Measurements from ENCODE around the gene CLK1.
A peak's percentile ranks its signal among the peaks of the same experiment; 100 is the strongest.

The CLK1 gene

DNA sequence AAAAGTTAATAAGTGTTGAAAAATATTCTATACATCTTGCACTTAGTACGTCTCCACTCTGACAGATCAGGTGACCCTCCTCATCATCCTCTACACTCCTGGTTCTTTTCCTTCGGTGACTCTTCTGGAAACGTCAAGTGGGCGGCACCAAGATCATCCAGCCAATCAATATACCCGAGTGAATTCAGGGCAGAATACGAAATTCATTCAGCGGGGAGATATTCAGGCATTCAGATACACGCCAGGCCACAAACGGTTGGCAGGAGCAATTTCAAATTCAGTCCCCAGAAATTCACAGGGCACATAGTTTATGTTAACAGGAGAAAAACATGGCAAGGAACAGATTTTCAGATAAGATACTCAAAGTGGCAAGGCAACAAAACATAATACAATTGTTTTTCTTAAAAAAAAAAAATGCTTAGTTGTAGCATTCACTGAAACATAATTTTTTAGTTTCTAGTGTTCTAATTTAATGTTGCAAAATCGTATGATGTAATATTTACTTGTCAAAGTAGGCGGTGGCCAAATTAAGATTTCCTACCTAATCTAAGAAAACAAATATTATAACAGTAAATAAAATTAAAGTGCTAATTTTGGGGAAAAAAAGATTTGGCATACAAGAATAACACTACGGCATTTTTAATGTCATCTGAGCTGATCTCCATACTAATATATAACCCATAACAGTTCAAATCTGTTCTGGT lies 4.2 kb downstream of the CLK1 start:
- peak overlapping the region; percentile 39 to 98 (median 86); a peak in 18 of 22 replicates for H3K4me2 ChIP-seq
- peak overlapping the region in 4 of 11 experiments; percentile 98 to 100 (median 99); a peak in 9 of 22 replicates for H3K9ac ChIP-seq
- peaks cover 17 to 40% (median 26%) of the 10 kb centered on the region in 10 experiments for H3K4me1 ChIP-seq
- peaks cover 79 to 85% (median 84%) of the 10 kb centered on the region in 11 experiments for H4K20me1 ChIP-seq
- TF ChIP-seq Cebpa-rat (IDR thresholded peaks at IDR 0.05) = no peak
- H3K27ac ChIP-seq = no peak overlapping the region
- H3K36me3 ChIP-seq = peaks cover 62 to 78% (median 68%) of the 10 kb centered on the region in 11 experiments
- H3K27me3 ChIP-seq = no peaks in the 10 kb centered on the region
- no peaks in the 10 kb centered on the region for H3K9me3 ChIP-seq (replicated peaks in 1 of 11)
- peak overlapping the region in 9 of 10 experiments; percentile 74 to 99 (median 89); a peak in 12 of 20 replicates for H3K4me3 ChIP-seq

GRCh38 chr2:200856806-200857205 lies 7.7 kb downstream of the CLK1 start:
- peaks cover 83 to 100% (median 98%) of the 10 kb centered on the region in 11 experiments for H4K20me1 ChIP-seq
- H3K4me2 ChIP-seq = no peak overlapping the region

DNA sequence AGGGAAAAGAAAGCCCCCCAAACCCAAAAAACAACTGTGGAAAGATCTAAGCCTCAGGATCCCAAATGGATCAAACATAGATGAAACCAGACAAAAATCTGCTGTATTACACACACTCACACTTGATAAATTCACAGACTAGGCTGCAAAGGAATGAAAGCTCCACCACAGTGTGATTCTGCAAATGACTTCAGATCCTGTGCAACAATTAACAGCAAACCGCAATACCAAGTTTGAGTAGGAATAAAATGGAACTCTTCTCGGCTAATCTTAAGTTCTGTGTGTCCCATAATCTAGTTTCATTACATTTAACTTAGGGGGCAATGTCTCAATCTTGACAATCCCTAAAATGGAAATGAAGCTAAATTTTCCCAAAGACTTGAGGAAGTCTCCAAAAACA lies 11.9 kb downstream of the CLK1 start:
- H3K9me3 ChIP-seq (replicated peaks in 1 of 11) = no peaks in the 10 kb centered on the region
- no peaks in the 10 kb centered on the region for H3K27me3 ChIP-seq
- TF ChIP-seq Cebpa-rat (IDR thresholded peaks at IDR 0.05) = no peak
- H3K27ac ChIP-seq = no peak overlapping the region
- 0 out of 20 replicates have a peak, but pooled peaks cover 0 to 5% (median 0%) of the 10 kb centered on the region in 10 experiments for H3K4me1 ChIP-seq
- no peak overlapping the region for H3K4me2 ChIP-seq
- peaks cover 71 to 78% (median 74%) of the 10 kb centered on the region in 11 experiments for H3K36me3 ChIP-seq
- no peak overlapping the region for H3K9ac ChIP-seq
- H3K4me3 ChIP-seq = no peak overlapping the region
- H4K20me1 ChIP-seq = peaks cover 46 to 88% (median 74%) of the 10 kb centered on the region in 11 experiments

More at GRCh38 chr2:200856806-200857205, 7.7 kb downstream of the CLK1 start:
- no peak for TF ChIP-seq Cebpa-rat (IDR thresholded peaks at IDR 0.05)
- Histone ChIP-seq H3K36me3 (peaks cover 96 to 100% (median 100%) of the 10 kb centered on the region in 11 experiments), H3K9me3 (replicated peaks in 1 of 11) (no peaks in the 10 kb centered on the region), H3K27me3 (no peaks in the 10 kb centered on the region), H3K9ac (no peak overlapping the region), H3K4me1 (peaks cover 11 to 36% (median 19%) of the 10 kb centered on the region in 10 experiments), H3K4me3 (no peak overlapping the region), H3K27ac (no peak overlapping the region)

DNA sequence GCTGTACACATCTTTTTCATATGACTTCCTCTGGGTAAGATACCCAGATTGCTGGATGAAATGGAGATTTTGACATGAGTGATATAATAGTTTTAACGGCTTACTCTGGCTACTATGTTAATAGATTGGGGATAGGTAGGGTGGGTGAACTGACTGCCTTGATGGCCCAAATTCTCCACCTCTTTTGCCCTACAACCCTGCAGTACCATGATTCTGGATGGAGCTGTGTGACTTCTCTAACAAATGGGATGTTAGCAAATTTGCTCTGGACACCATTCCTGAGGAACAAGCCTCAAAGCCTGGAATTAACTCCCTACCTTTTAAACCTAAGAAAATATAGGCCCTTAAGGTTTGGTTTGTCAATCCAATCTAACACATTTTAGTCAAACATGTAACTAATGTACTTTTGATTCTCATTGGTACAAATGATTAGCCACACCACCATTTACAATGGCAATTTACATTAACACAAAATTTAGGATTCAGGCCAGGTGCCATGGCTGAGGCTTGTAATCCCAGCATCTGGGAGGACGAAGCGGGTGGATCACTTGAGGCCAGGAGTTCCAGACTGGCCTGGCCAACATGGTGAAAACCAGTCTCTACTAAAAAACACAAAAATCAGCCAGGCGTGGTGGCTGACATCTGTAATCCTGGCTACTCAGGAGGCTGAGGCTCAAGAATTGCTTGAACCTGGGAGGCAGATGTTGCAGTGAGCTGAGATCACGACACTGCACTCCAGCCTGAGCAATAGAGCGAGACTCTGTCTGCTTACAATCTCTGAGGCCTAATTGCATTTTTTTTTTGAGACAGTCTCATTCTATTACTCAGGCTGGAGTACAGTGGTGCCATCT lies 12.8 kb downstream of the CLK1 start:
- Histone ChIP-seq H3K27me3 (no peaks in the 10 kb centered on the region), H3K36me3 (peaks cover 61 to 68% (median 64%) of the 10 kb centered on the region in 11 experiments), H4K20me1 (peaks cover 37 to 78% (median 64%) of the 10 kb centered on the region in 11 experiments), H3K9ac (no peak overlapping the region), H3K9me3 (replicated peaks in 1 of 11) (no peaks in the 10 kb centered on the region), H3K27ac (no peak overlapping the region), H3K4me1 (0 out of 20 replicates have a peak, but pooled peaks cover 0 to 3% (median 0%) of the 10 kb centered on the region in 10 experiments), H3K4me2 (no peak overlapping the region), H3K4me3 (no peak overlapping the region)
- no peak for TF ChIP-seq Cebpa-rat (IDR thresholded peaks at IDR 0.05)

DNA sequence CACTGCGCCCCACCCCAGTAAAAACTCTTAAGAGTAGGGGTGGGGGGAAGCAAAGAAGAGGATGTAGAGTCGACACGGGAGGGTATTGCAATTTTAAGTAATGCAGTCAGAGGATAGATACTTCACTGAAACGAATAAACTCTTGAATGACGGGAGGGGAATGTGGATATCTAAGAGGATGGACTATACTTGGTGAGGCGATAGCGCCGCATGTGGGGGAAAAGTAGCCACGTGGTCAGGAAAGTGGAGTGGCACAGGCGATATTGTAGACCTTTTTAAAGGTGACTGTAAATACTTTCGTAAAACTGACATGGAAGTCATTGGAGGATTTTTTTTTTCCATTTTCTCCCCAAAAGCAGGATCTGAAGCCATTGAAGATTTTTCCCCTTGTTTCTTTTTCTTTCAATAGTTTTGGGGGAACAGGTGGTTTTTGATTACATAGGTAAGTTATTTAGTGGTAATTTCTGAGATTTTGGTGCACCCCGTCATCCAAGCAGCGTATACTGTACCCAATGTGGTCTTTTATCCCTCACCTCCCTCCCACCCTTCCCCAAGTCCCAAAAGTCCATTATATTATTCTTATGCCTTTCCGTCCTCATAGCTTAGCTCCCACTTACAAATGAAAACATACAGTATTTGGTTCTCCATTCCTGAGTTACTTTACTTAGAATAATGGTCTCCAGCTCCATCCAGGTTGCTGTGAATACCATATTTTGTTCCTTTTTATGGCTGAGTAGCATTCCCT lies 13.8 kb downstream of the CLK1 start:
- Histone ChIP-seq H3K4me3 (no peak overlapping the region), H3K36me3 (peaks cover 51 to 59% (median 55%) of the 10 kb centered on the region in 11 experiments), H4K20me1 (peaks cover 28 to 69% (median 54%) of the 10 kb centered on the region in 11 experiments), H3K27me3 (no peaks in the 10 kb centered on the region), H3K4me1 (0 out of 20 replicates have a peak, but pooled peaks cover 0 to 3% (median 0%) of the 10 kb centered on the region in 10 experiments), H3K9me3 (replicated peaks in 1 of 11) (no peaks in the 10 kb centered on the region), H3K9ac (no peak overlapping the region), H3K4me2 (no peak overlapping the region), H3K27ac (no peak overlapping the region)
- no peak for TF ChIP-seq Cebpa-rat (IDR thresholded peaks at IDR 0.05)

DNA sequence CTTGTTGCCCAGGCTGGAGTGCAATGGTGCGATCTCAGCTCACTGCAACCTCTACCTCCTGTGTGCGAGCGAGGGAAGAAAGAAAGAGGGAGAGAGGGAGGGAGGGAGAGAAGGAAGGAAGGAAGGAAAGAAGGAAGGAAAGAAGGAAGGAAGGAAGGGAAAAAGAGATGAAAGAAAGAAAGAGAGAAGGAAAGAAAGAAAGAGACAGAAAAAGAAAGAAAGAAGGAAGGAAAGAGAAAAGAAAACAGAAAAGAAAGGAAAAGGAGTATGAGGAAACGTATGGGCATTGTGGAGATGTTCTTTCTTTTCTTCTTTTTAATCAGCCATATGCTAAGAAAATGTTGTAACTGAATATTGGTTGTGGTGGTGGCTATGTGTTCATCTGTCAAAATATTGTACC lies 16.5 kb downstream of the CLK1 start:
- peaks cover 24 to 31% (median 27%) of the 10 kb centered on the region in 11 experiments for H3K36me3 ChIP-seq
- 0 out of 20 replicates have a peak, but pooled peaks cover 0 to 3% (median 0%) of the 10 kb centered on the region in 10 experiments for H3K4me1 ChIP-seq
- no peak overlapping the region for H3K4me2 ChIP-seq
- H3K4me3 ChIP-seq = no peak overlapping the region
- no peak overlapping the region for H3K27ac ChIP-seq
- no peaks in the 10 kb centered on the region for H3K9me3 ChIP-seq (replicated peaks in 1 of 11)
- no peaks in the 10 kb centered on the region for H3K27me3 ChIP-seq
- H3K9ac ChIP-seq = no peak overlapping the region
- H4K20me1 ChIP-seq = peaks cover 4 to 42% (median 27%) of the 10 kb centered on the region in 11 experiments; a peak in 18 of 22 replicates
- TF ChIP-seq Cebpa-rat (IDR thresholded peaks at IDR 0.05) = no peak

GRCh38 chr2:200847269-200847668 lies 17.2 kb downstream of the CLK1 start:
- peaks cover 4 to 35% (median 21%) of the 10 kb centered on the region in 11 experiments; a peak in 18 of 22 replicates for H4K20me1 ChIP-seq
- no peak overlapping the region for H3K4me3 ChIP-seq

GRCh38 chr2:200845669-200846325 lies 18.7 kb downstream of the CLK1 start:
- H3K4me3 ChIP-seq = no peak overlapping the region
- H3K4me1 ChIP-seq = 0 out of 20 replicates have a peak, but pooled peaks cover 0 to 3% (median 0%) of the 10 kb centered on the region in 10 experiments
- peaks cover 3 to 10% (median 6%) of the 10 kb centered on the region in 11 experiments; a peak in 14 of 22 replicates for H3K36me3 ChIP-seq
- no peaks in the 10 kb centered on the region for H3K9me3 ChIP-seq (replicated peaks in 1 of 11)
- H3K27me3 ChIP-seq = no peaks in the 10 kb centered on the region
- H3K27ac ChIP-seq = no peak overlapping the region
- H4K20me1 ChIP-seq = peaks cover 0 to 20% (median 8%) of the 10 kb centered on the region in 11 experiments; a peak in 10 of 22 replicates
- TF ChIP-seq Cebpa-rat (IDR thresholded peaks at IDR 0.05) = no peak
- no peak overlapping the region for H3K4me2 ChIP-seq
- H3K9ac ChIP-seq = no peak overlapping the region; a peak in 1 of 22 replicates

More at GRCh38 chr2:200847269-200847668, 17.2 kb downstream of the CLK1 start:
- no peak for TF ChIP-seq Cebpa-rat (IDR thresholded peaks at IDR 0.05)
- Histone ChIP-seq H3K4me1 (0 out of 20 replicates have a peak, but pooled peaks cover 0 to 3% (median 0%) of the 10 kb centered on the region in 10 experiments), H3K9me3 (replicated peaks in 1 of 11) (no peaks in the 10 kb centered on the region), H3K27ac (no peak overlapping the region), H3K27me3 (no peaks in the 10 kb centered on the region), H3K36me3 (peaks cover 17 to 25% (median 21%) of the 10 kb centered on the region in 11 experiments), H3K9ac (no peak overlapping the region), H3K4me2 (no peak overlapping the region)

All from BLaER1 treated with 17β-estradiol and CSF1 and Interleukin-3, amounts not matched to agents 10 nM and 100 nM (cell line).